ENCODE measurements around the gene BACE2. TPM values are rescaled to one million over a fixed set of nuclear protein-coding genes. Genes with fewer than 3 reads are reported as not detected.

BACE2 gene
- polyA plus RNA-seq, 1 experiment = 66.8 TPM

- H3K27me3 ChIP-seq (ENCODE audit: control insufficient read depth, insufficient read depth, low read length) = peaks cover 2% of the 10 kb centered on the region
- TF ChIP-seq CTCF (IDR thresholded peaks at IDR 0.05; ENCODE audit: low read depth, low read length) = no peak
- H3K4me3 ChIP-seq (ENCODE audit: low read depth, low read length) = no peak overlapping the region
- ChIA-PET POLR2A (no interaction called here), CTCF (interaction anchor here (1.0 kb wide), 1 partner anchor 9 kb away, joined by 3 read pairs; no protein-coding TSS in a partner anchor)
- no peak for DNase-seq (ENCODE audit: low read depth, low spot score)
- no peak overlapping the region for H3K27ac ChIP-seq (ENCODE audit: low read depth, low read length)
- peaks cover 4% of the 10 kb centered on the region; the same call in 1 of the 2 replicates for H3K9me3 ChIP-seq (ENCODE audit: control insufficient read depth, insufficient read depth, low read length)
Observed at GRCh38 chr21:41147096-41147978, 20.6 kb upstream of the BACE2 start.

DNA sequence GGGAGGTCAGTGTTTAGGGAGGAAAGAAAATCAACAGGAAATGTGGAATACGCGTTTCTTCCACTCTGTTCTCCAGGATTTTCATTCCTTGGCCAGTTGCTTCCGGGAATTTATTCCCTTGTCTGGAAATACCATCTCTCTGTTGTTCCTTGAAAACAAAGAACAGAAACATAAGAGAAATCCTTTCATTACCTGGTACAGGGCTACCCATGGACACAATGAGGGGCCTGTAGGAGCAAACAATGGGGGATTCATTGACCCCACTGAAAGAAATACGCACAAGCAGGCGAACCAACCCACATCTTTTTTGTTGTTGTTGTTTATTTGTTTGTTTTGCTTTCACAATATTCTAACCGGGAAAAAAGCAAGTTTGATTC lies 20.0 kb upstream of the BACE2 start:
- POLR2A ChIA-PET = no interaction called here

GRCh38 chr21:41148798-41149197 lies 19.2 kb upstream of the BACE2 start:
- DNase-seq (ENCODE audit: low read depth, low spot score) = no peak
- H3K27ac ChIP-seq (ENCODE audit: low read depth, low read length) = no peak overlapping the region
- H3K9me3 ChIP-seq (ENCODE audit: control insufficient read depth, insufficient read depth, low read length) = peaks cover 4% of the 10 kb centered on the region; the same call in 1 of the 2 replicates
- peaks cover 2% of the 10 kb centered on the region for H3K27me3 ChIP-seq (ENCODE audit: control insufficient read depth, insufficient read depth, low read length)
- TF ChIP-seq CTCF (IDR thresholded peaks at IDR 0.05; ENCODE audit: low read depth, low read length) = no peak
- ChIA-PET POLR2A (no interaction called here), CTCF (interaction anchor here (1.3 kb wide), 1 partner anchor 14 kb away, joined by 3 read pairs; no protein-coding TSS in a partner anchor)
- no peak overlapping the region for H3K4me3 ChIP-seq (ENCODE audit: low read depth, low read length)

More for the DNA sequence above, 20.0 kb upstream of the BACE2 start:
- Histone ChIP-seq H3K27me3 (ENCODE audit: control insufficient read depth, insufficient read depth, low read length) (peaks cover 2% of the 10 kb centered on the region), H3K27ac (ENCODE audit: low read depth, low read length) (no peak overlapping the region), H3K4me3 (ENCODE audit: low read depth, low read length) (no peak overlapping the region), H3K9me3 (ENCODE audit: control insufficient read depth, insufficient read depth, low read length) (peaks cover 4% of the 10 kb centered on the region; the same call in 1 of the 2 replicates)
- DNase-seq (ENCODE audit: low read depth, low spot score) = no peak
- no peak for TF ChIP-seq CTCF (IDR thresholded peaks at IDR 0.05; ENCODE audit: low read depth, low read length)
- CTCF ChIA-PET = no interaction called here

- Histone ChIP-seq H3K27ac (ENCODE audit: low read depth, low read length) (no peak overlapping the region), H3K4me3 (ENCODE audit: low read depth, low read length) (no peak overlapping the region), H3K27me3 (ENCODE audit: control insufficient read depth, insufficient read depth, low read length) (peaks cover 2% of the 10 kb centered on the region), H3K9me3 (ENCODE audit: control insufficient read depth, insufficient read depth, low read length) (peaks cover 4% of the 10 kb centered on the region; the same call in 1 of the 2 replicates)
- CTCF ChIA-PET = interaction anchor here (1.3 kb wide), 1 partner anchor 15 kb away, joined by 3 read pairs; no protein-coding TSS in a partner anchor
- TF ChIP-seq CTCF (IDR thresholded peaks at IDR 0.05; ENCODE audit: low read depth, low read length) = no peak
- POLR2A ChIA-PET = no interaction called here
- DNase-seq (ENCODE audit: low read depth, low spot score) = no peak
Observed at GRCh38 chr21:41149199-41149598, 18.8 kb upstream of the BACE2 start.

DNA sequence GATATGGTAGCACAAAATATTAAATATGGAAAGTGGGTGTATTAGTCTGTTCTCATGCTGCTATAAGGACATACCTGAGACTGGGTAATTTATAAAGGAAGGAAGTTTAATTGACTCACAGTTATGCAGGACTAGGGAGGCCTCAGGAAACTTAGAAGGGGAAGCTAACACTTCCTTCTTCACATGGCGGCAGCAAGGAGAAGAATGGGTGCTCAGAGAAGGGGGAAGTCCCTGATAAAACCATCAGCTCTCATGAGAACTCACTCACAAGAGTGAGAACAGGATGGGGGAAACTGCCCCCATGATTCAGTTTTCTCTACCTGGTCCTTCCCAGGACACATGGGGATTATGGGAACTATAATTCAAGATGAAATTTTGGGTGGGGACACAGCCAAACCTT lies 15.8 kb upstream of the BACE2 start:
- H3K4me3 ChIP-seq (ENCODE audit: low read depth, low read length) = no peak overlapping the region
- peaks cover 4% of the 10 kb centered on the region; the same call in 1 of the 2 replicates for H3K9me3 ChIP-seq (ENCODE audit: control insufficient read depth, insufficient read depth, low read length)
- no peak overlapping the region for H3K27ac ChIP-seq (ENCODE audit: low read depth, low read length)
- H3K27me3 ChIP-seq (ENCODE audit: control insufficient read depth, insufficient read depth, low read length) = peaks cover 2% of the 10 kb centered on the region
- DNase-seq (ENCODE audit: low read depth, low spot score) = no peak
- ChIA-PET POLR2A (no interaction called here), CTCF (no interaction called here)
- no peak for TF ChIP-seq CTCF (IDR thresholded peaks at IDR 0.05; ENCODE audit: low read depth, low read length)
